Caco-2 (cell line): ENCODE measurements around the gene FUT7. TPM values are rescaled to one million over a fixed set of nuclear protein-coding genes. Genes with fewer than 3 reads are reported as not detected.

Experiments used
- BruUV-seq: library from RNA; stranded (reverse); fragments of 400-500 nt; replicated peaks from 2 replicates; lab custom pipeline; 2021; lab: Mats Ljungman, UMichigan
- CTCF ChIA-PET: fragments of 300-600 bp; sonication (Branson Sonifier 250); formaldehyde crosslinking; loops from one replicate; lab custom pipeline; 2022; ENCODE audit warnings: antibody characterized with exemption; lab: Charles Lee
- POLR2A ChIA-PET: fragments of 300-600 bp; sonication (Branson Sonifier 250); formaldehyde crosslinking; loops from one replicate; lab custom pipeline; 2022; ENCODE audit warnings: antibody characterized with exemption; lab: Charles Lee
- DNase-seq, 2 experiments: peaks; one replicate each; pipeline versions ENCODE4 v3.0.0 to v3.0.0-alpha.2; 2020 to 2022
- H3K27me3 ChIP-seq: replicated peaks from 2 replicates; pipeline ENCODE4 v1.6.0; 2011; ENCODE audit warnings: low read length; ENCODE audit not compliant: control insufficient read depth, insufficient read depth
- H3K36me3 ChIP-seq: 2 replicates; pipeline ENCODE4 v1.5.1; 2011; ENCODE audit warnings: low read length; ENCODE audit not compliant: control insufficient read depth, insufficient read depth
- H3K4me1 ChIP-seq: fragments of 250-450 bp; sonication (Bioruptor Pico); 2 replicates; pipeline ENCODE4 v1.5.1; 2020; ENCODE audit warnings: mild to moderate bottlenecking
- H3K4me3 ChIP-seq: 2 replicates; pipeline ENCODE4 v1.5.1; 2011; ENCODE audit warnings: low read depth, mild to moderate bottlenecking, control low read depth, low read length
- H3K9me3 ChIP-seq: fragments of 250-450 bp; sonication (Bioruptor Pico); 2 replicates; pipeline ENCODE4 v1.5.1; 2020; ENCODE audit warnings: mild to moderate bottlenecking, moderate library complexity
- H3K27ac Mint-ChIP-seq: one replicate; pipeline ENCODE4 v1.8.0; 2022; ENCODE audit warnings: mixed read lengths; ENCODE audit not compliant: unreplicated experiment
- H3K27me3 Mint-ChIP-seq: one replicate; pipeline ENCODE4 v1.8.0; 2022; ENCODE audit warnings: mixed read lengths; ENCODE audit not compliant: insufficient read depth, unreplicated experiment
- H3K36me3 Mint-ChIP-seq: one replicate; pipeline ENCODE4 v1.8.0; 2022; ENCODE audit warnings: mild to moderate bottlenecking, mixed read lengths; ENCODE audit not compliant: insufficient read depth, unreplicated experiment
- H3K4me1 Mint-ChIP-seq: one replicate; pipeline ENCODE4 v1.8.0; 2022; ENCODE audit warnings: low read depth, mixed read lengths; ENCODE audit not compliant: unreplicated experiment
- H3K4me3 Mint-ChIP-seq: one replicate; pipeline ENCODE4 v1.8.0; 2022; ENCODE audit warnings: mild to moderate bottlenecking, moderate library complexity, mixed read lengths; ENCODE audit not compliant: unreplicated experiment
- H3K9me3 Mint-ChIP-seq: one replicate; pipeline ENCODE4 v1.8.0; 2022; ENCODE audit warnings: mixed read lengths; ENCODE audit not compliant: unreplicated experiment
- CTCF ChIP-seq, 2 experiments: fragments of 200-600 bp in 1 of 2; IDR thresholded peaks; 1 replicate in 1 of 2; 2 replicates in 1 of 2; pipeline versions ENCODE4 v1.5.1 to v1.8.0; 2011 to 2022; ENCODE audit warnings: antibody characterized with exemption in 1 of 2, control low read depth in 1 of 2, inconsistent platforms in 1 of 2, low read depth in 1 of 2, low read length in 1 of 2, mild to moderate bottlenecking in 1 of 2, moderate library complexity in 1 of 2; ENCODE audit not compliant: insufficient read depth in 1 of 2, severe bottlenecking in 1 of 2, unreplicated experiment in 1 of 2
- intact Hi-C: fragments of 100-400 bp; cut with micrococcal nuclease; formaldehyde crosslinking; loops from one replicate; pipeline ENCODE4 v1.10.0; 2022; ENCODE audit not compliant: unreplicated experiment
- total RNA-seq: library from RNA; stranded (reverse); gene quantifications from 2 replicates; pipeline ENCODE4 v1.2.3, GENCODE V29; 2022

The FUT7 gene
- total RNA-seq, 1 experiment from 2014 or later = not detected

GRCh38 chr9:137023157-137023556, 8.7 kb downstream of the FUT7 start:
- ChIA-PET CTCF (interaction anchor here (1.2 to 1.4 kb wide), 2 partner anchors 12 to 45 kb away, joined by 3 read pairs; no protein-coding TSS in a partner anchor), POLR2A (no interaction called here)
- TF ChIP-seq CTCF (IDR thresholded peaks at IDR 0.05; ENCODE audit: insufficient read depth in 1 of 2, low read depth in 1 of 2, low read length in 1 of 2, severe bottlenecking in 1 of 2, unreplicated experiment in 1 of 2) = no peak
- no peak overlapping the region for H3K4me3 ChIP-seq
- no peaks in the 10 kb centered on the region for H3K9me3 Mint-ChIP-seq
- peaks cover 4% of the 10 kb centered on the region for H3K4me1 Mint-ChIP-seq
- H3K9me3 ChIP-seq = no peaks in the 10 kb centered on the region
- peaks cover 18% of the 10 kb centered on the region for H3K36me3 Mint-ChIP-seq
- intact Hi-C loops = no loop called here
- no peak overlapping the region for H3K27ac Mint-ChIP-seq
- H3K4me1 ChIP-seq = peaks cover 6% of the 10 kb centered on the region
- H3K36me3 ChIP-seq = peaks cover 1% of the 10 kb centered on the region
- DNase-seq = no peak
- H3K4me3 Mint-ChIP-seq = no peak overlapping the region
- no peaks in the 10 kb centered on the region for H3K27me3 ChIP-seq
- no peaks in the 10 kb centered on the region for H3K27me3 Mint-ChIP-seq
- no TSS peak for BruUV-seq

GRCh38 chr9:137022662-137023008, 9.3 kb downstream of the FUT7 start:
- intact Hi-C loops = no loop called here
- H3K9me3 Mint-ChIP-seq = no peaks in the 10 kb centered on the region
- CTCF ChIA-PET = interaction anchor here (0.8 to 2.0 kb wide), 5 partner anchors 9 to 45 kb away, joined by 3 to 7 read pairs (median 4); partner anchors contain the start of genes CLIC3 and FUT7
- BruUV-seq = no TSS peak
- DNase-seq = no peak
- TF ChIP-seq CTCF (IDR thresholded peaks at IDR 0.05; ENCODE audit: insufficient read depth in 1 of 2, low read depth in 1 of 2, low read length in 1 of 2, severe bottlenecking in 1 of 2, unreplicated experiment in 1 of 2) = no peak
- peaks cover 6% of the 10 kb centered on the region for H3K4me1 ChIP-seq
- no peaks in the 10 kb centered on the region for H3K27me3 Mint-ChIP-seq
- peaks cover 1% of the 10 kb centered on the region for H3K36me3 ChIP-seq
- H3K4me3 Mint-ChIP-seq = no peak overlapping the region
- H3K27me3 ChIP-seq = no peaks in the 10 kb centered on the region
- no peak overlapping the region for H3K27ac Mint-ChIP-seq
- H3K9me3 ChIP-seq = no peaks in the 10 kb centered on the region
- H3K4me1 Mint-ChIP-seq = peaks cover 4% of the 10 kb centered on the region
- POLR2A ChIA-PET = interaction anchor here (0.6 kb wide), 1 partner anchor 23 kb away, joined by 3 read pairs; no protein-coding TSS in a partner anchor
- peaks cover 18% of the 10 kb centered on the region for H3K36me3 Mint-ChIP-seq
- no peak overlapping the region for H3K4me3 ChIP-seq

- BruUV-seq = no TSS peak
- no peaks in the 10 kb centered on the region for H3K9me3 Mint-ChIP-seq
- peak overlapping the region; percentile 39 for H3K27ac Mint-ChIP-seq
- peaks cover 1% of the 10 kb centered on the region for H3K36me3 ChIP-seq
- CTCF ChIA-PET = interaction anchor here (0.8 to 2.0 kb wide), 4 partner anchors 10 to 46 kb away, joined by 3 to 7 read pairs (median 4); partner anchors contain the start of genes CLIC3 and FUT7
- TF ChIP-seq CTCF (IDR thresholded peaks at IDR 0.05; ENCODE audit: insufficient read depth in 1 of 2, low read depth in 1 of 2, low read length in 1 of 2, severe bottlenecking in 1 of 2, unreplicated experiment in 1 of 2) = no peak
- peaks cover 18% of the 10 kb centered on the region for H3K36me3 Mint-ChIP-seq
- no peak overlapping the region for H3K4me3 Mint-ChIP-seq
- intact Hi-C loops = no loop called here
- no peak overlapping the region for H3K4me3 ChIP-seq
- POLR2A ChIA-PET = interaction anchor here (0.6 kb wide), 1 partner anchor 22 kb away, joined by 3 read pairs; no protein-coding TSS in a partner anchor
- DNase-seq = peak; percentile 90 to 95
- no peaks in the 10 kb centered on the region for H3K27me3 ChIP-seq
- no peaks in the 10 kb centered on the region for H3K9me3 ChIP-seq
- H3K4me1 ChIP-seq = peaks cover 6% of the 10 kb centered on the region
- peaks cover 4% of the 10 kb centered on the region for H3K4me1 Mint-ChIP-seq
- H3K27me3 Mint-ChIP-seq = no peaks in the 10 kb centered on the region
Observed at GRCh38 chr9:137021979-137022661, 9.8 kb downstream of the FUT7 start.
